Endodermal cell (in vitro differentiated cells): ENCODE measurements around the gene CHID1. TPM values are rescaled to one million over a fixed set of nuclear protein-coding genes. Genes with fewer than 3 reads are reported as not detected.

Experiments
- DNase-seq: peaks from one replicate; pipeline ENCODE4 v3.0.0-alpha.2; 2017
- H3K27ac ChIP-seq: 2 replicates; pipeline ENCODE4 v1.5.1; 2013; ENCODE audit warnings: mild to moderate bottlenecking, low read depth, low read length, moderate library complexity
- H3K27me3 ChIP-seq: 2 replicates; pipeline ENCODE4 v1.6.1; 2013; ENCODE audit warnings: mild to moderate bottlenecking, low read length, moderate library complexity; ENCODE audit not compliant: insufficient read depth, control insufficient read depth, poor library complexity, severe bottlenecking
- H3K36me3 ChIP-seq: 2 replicates; pipeline ENCODE4 v1.7.0; 2013; ENCODE audit warnings: mild to moderate bottlenecking, low read length, moderate library complexity; ENCODE audit not compliant: control insufficient read depth, insufficient read depth
- H3K4me1 ChIP-seq: one replicate; pipeline ENCODE4 v1.7.0; 2013; ENCODE audit warnings: low read length; ENCODE audit not compliant: control insufficient read depth, insufficient read depth
- H3K4me3 ChIP-seq: 2 replicates; pipeline ENCODE4 v1.5.1; 2013; ENCODE audit warnings: mild to moderate bottlenecking, low read length, moderate library complexity
- H3K9ac ChIP-seq: 2 replicates; pipeline ENCODE4 v1.6.1; 2013; ENCODE audit warnings: mild to moderate bottlenecking, low read length, moderate library complexity; ENCODE audit not compliant: poor library complexity, severe bottlenecking; ENCODE audit errors: extremely low read depth
- H3K9me3 ChIP-seq: 2 replicates; pipeline ENCODE4 v1.6.1; 2013; ENCODE audit warnings: mild to moderate bottlenecking, low read length, moderate library complexity; ENCODE audit not compliant: control insufficient read depth
- H3K27ac Mint-ChIP-seq: 2 replicates; pipeline ENCODE4 v1.8.0; 2020; ENCODE audit warnings: mixed read lengths
- H3K27me3 Mint-ChIP-seq: 2 replicates; pipeline ENCODE4 v1.8.0; 2021; ENCODE audit warnings: mild to moderate bottlenecking, mixed read lengths; ENCODE audit not compliant: insufficient read depth
- H3K36me3 Mint-ChIP-seq: 2 replicates; pipeline ENCODE4 v1.8.0; 2020; ENCODE audit warnings: low read depth, mixed read lengths
- H3K4me1 Mint-ChIP-seq: 2 replicates; pipeline ENCODE4 v1.8.0; 2020; ENCODE audit warnings: mixed read lengths
- H3K4me3 Mint-ChIP-seq: 2 replicates; pipeline ENCODE4 v1.8.0; 2020; ENCODE audit warnings: mild to moderate bottlenecking, moderate library complexity, mixed read lengths
- H3K9me3 Mint-ChIP-seq: 2 replicates; pipeline ENCODE4 v1.8.0; 2020; ENCODE audit warnings: mild to moderate bottlenecking, mixed read lengths
- CTCF ChIP-seq: fragments of 200-600 bp; sonication (generic); conservative IDR thresholded peaks from 2 replicates; pipeline ENCODE4 v1.5.0; 2021; ENCODE audit warnings: antibody characterized with exemption, mild to moderate bottlenecking
- WGBS, 2 experiments: methylation state at CpG; one replicate each; pipeline versions ENCODE4 v1.1.5 to v1.1.7; 2013; ENCODE audit warnings: missing lambda C conversion rate in 2 of 2, mixed read lengths in 1 of 2; ENCODE audit not compliant: insufficient coverage in 1 of 2, insufficient read length in 1 of 2; 5-methylcytosine and 5-hydroxymethylcytosine counted together
- total RNA-seq, 2 donors: library from RNA; stranded (reverse); fragmentation: NEBNext Ultra II Directional in 1 of 2; extraction: Animal tissue kit (Norgen Biotek cat#: 25700) in 1 of 2; gene quantifications; 2 replicates in 1 of 2; 3 replicates in 1 of 2; pipeline ENCODE4 v1.2.1, GENCODE V29; 2021

Gene CHID1
- total RNA-seq, 2 donors from 2014 or later: 82.0 to 83.5 TPM

GRCh38 chr11:914747-915501 is 4.3 kb upstream of the CHID1 start:
- 90 to 93% methylated on average over 13 to 21 of the region's 21 CpGs for WGBS, 2 experiments
- H3K9me3 Mint-ChIP-seq: no peaks in the 10 kb centered on the region
- Histone ChIP-seq H3K36me3 (no peaks in the 10 kb centered on the region), H3K4me1 (peaks cover 4% of the 10 kb centered on the region), H3K27ac (no peak overlapping the region), H3K9ac (no peak overlapping the region), H3K4me3 (no peak overlapping the region), H3K9me3 (no peaks in the 10 kb centered on the region), H3K27me3 (no peaks in the 10 kb centered on the region)
- H3K4me1 Mint-ChIP-seq: peaks cover 5% of the 10 kb centered on the region
- no peaks in the 10 kb centered on the region for H3K27me3 Mint-ChIP-seq
- no peaks in the 10 kb centered on the region for H3K36me3 Mint-ChIP-seq
- no peak for DNase-seq
- no peak overlapping the region for H3K4me3 Mint-ChIP-seq
- no peak overlapping the region for H3K27ac Mint-ChIP-seq
- TF ChIP-seq CTCF: no peak

GRCh38 chr11:914204-914603 is 3.6 kb upstream of the CHID1 start:
- Histone ChIP-seq H3K9me3 (no peaks in the 10 kb centered on the region), H3K4me3 (no peak overlapping the region), H3K9ac (no peak overlapping the region), H3K27me3 (no peaks in the 10 kb centered on the region), H3K36me3 (peaks cover 4% of the 10 kb centered on the region), H3K4me1 (peaks cover 6% of the 10 kb centered on the region), H3K27ac (no peak overlapping the region)
- Mint-ChIP-seq H3K27ac (no peak overlapping the region), H3K27me3 (no peaks in the 10 kb centered on the region), H3K4me1 (peaks cover 6% of the 10 kb centered on the region), H3K4me3 (no peak overlapping the region), H3K36me3 (no peaks in the 10 kb centered on the region), H3K9me3 (no peaks in the 10 kb centered on the region)
- TF ChIP-seq CTCF: no peak
- 91 to 93% methylated on average over 4 to 5 of the region's 5 CpGs for WGBS, 2 experiments
- no peak for DNase-seq

GRCh38 chr11:913043-913442 is 2.4 kb upstream of the CHID1 start:
- H3K9me3 Mint-ChIP-seq: no peaks in the 10 kb centered on the region
- H3K4me1 Mint-ChIP-seq: peaks cover 6% of the 10 kb centered on the region
- H3K27ac Mint-ChIP-seq: no peak overlapping the region
- H3K4me1 ChIP-seq: peaks cover 6% of the 10 kb centered on the region
- no peak overlapping the region for H3K9ac ChIP-seq
- H3K27me3 ChIP-seq: no peaks in the 10 kb centered on the region
- 91 to 92% methylated on average over 3 to 4 of the region's 4 CpGs for WGBS, 2 experiments
- H3K4me3 ChIP-seq: no peak overlapping the region
- no peaks in the 10 kb centered on the region for H3K9me3 ChIP-seq
- no peak overlapping the region for H3K27ac ChIP-seq
- H3K4me3 Mint-ChIP-seq: no peak overlapping the region
- H3K36me3 Mint-ChIP-seq: no peaks in the 10 kb centered on the region
- no peak for DNase-seq
- H3K36me3 ChIP-seq: peaks cover 6% of the 10 kb centered on the region
- H3K27me3 Mint-ChIP-seq: no peaks in the 10 kb centered on the region
- no peak for TF ChIP-seq CTCF
